Stomach (tissue), 9 donors: ENCODE data around the gene IRF1. TPM values are rescaled to one million over a fixed set of nuclear protein-coding genes. Genes with fewer than 3 reads are reported as not detected.

Experiments
- DNase-seq, 2 donors: peaks; one replicate each; pipeline versions ENCODE4 v3.0.0 to v3.0.0-alpha.2; 2013 to 2019
- H3K27ac ChIP-seq, 5 donors: fragments of 200-600 bp in 4 of 5; sonication (generic) in 4 of 5; one replicate each; pipeline ENCODE4 v1.5.1; 2013 to 2019; ENCODE audit warnings: mild to moderate bottlenecking in 1 of 5, moderate library complexity in 1 of 5
- H3K27me3 ChIP-seq, 3 donors: fragments of 200-600 bp; sonication (generic); one replicate each; pipeline ENCODE4 v1.5.1; 2017 to 2019; ENCODE audit warnings: mixed run types in 1 of 3
- H3K36me3 ChIP-seq, 4 donors: fragments of 200-600 bp; sonication (generic); 1 replicate in 3 of 4; 2 replicates in 1 of 4; pipeline ENCODE4 v1.5.1; 2016 to 2019
- H3K4me1 ChIP-seq, 4 donors: fragments of 200-600 bp; sonication (generic); one replicate each; pipeline ENCODE4 v1.5.1; 2016 to 2019
- H3K4me3 ChIP-seq, 4 donors: fragments of 200-600 bp; sonication (generic) in 3 of 4; one replicate each; pipeline ENCODE4 v1.5.1; 2016 to 2019; ENCODE audit warnings: mild to moderate bottlenecking in 1 of 4
- H3K9me3 ChIP-seq, 4 donors: fragments of 200-600 bp; sonication (generic); one replicate each; pipeline ENCODE4 v1.5.1; 2016 to 2019
- CTCF ChIP-seq, 7 experiments: fragments of 450-650 bp in 4 of 7; fragments of 200-600 bp in 3 of 7; sonication (generic) in 3 of 7; IDR thresholded peaks; one replicate each; pipeline ENCODE4 v1.5.1; 2016 to 2019; ENCODE audit warnings: antibody characterized with exemption in 7 of 7, control low read depth in 2 of 7, mild to moderate bottlenecking in 1 of 7
- EP300 ChIP-seq: sonication (generic); formaldehyde crosslinking; IDR thresholded peaks from one replicate; pipeline ENCODE4 v1.6.1; 2017; ENCODE audit warnings: antibody characterized with exemption
- POLR2A ChIP-seq, 4 donors: fragments of 450-650 bp; IDR thresholded peaks; one replicate each; pipeline ENCODE4 v1.6.1; 2016; ENCODE audit warnings: antibody characterized with exemption in 4 of 4, control low read depth in 2 of 4, mild to moderate bottlenecking in 1 of 4, moderate library complexity in 1 of 4
- POLR2AphosphoS5 ChIP-seq, 3 donors: sonication (generic); formaldehyde crosslinking; IDR thresholded peaks; one replicate each; pipeline ENCODE4 v1.6.1; 2016; ENCODE audit warnings: antibody characterized with exemption in 3 of 3
- WGBS, 5 donors: extraction: QIAGEN DNeasy Blood & Tissue Kit in 3 of 5; methylation state at CpG; one replicate each; pipeline versions ENCODE4 v1.1.5 to v1.1.7; 2013 to 2018; 5-methylcytosine and 5-hydroxymethylcytosine counted together
- intact Hi-C: fragments of 100-400 bp; cut with DNase I; formaldehyde crosslinking; loops from one replicate; pipeline ENCODE4 v1.15.1; 2023; ENCODE audit warnings: low total_unique reads
- polyA plus RNA-seq, 3 donors: library from polyadenylated mRNA; stranded (reverse); fragments of 200-250 nt; gene quantifications; one replicate each; pipeline ENCODE4 v1.2.3, GENCODE V29; 2013
- total RNA-seq, 5 donors: library from RNA; depleted of rRNA; stranded (reverse); fragments of >200 nt; gene quantifications; one replicate each; pipeline versions ENCODE4 v1.1.0 to v1.2.3, GENCODE V29; 2014 to 2016
- donor health status: healthy with polysubstance abuse.
- donor health status: Bipolar disorder and iron deficiency.
- donor health status: healthy.

Gene IRF1
- total and polyA plus RNA-seq, 8 donors: 17.1 to 256 (median 64.7) TPM

- peak overlapping the region; percentile 84 to 96 (median 89) for H3K4me3 ChIP-seq
- TF ChIP-seq POLR2A (IDR thresholded peaks at IDR 0.05) (no peak), EP300 (no peak), CTCF (IDR thresholded peaks at IDR 0.05) (no peak), POLR2AphosphoS5 (IDR thresholded peaks at IDR 0.05) (no peak)
- H3K27me3 ChIP-seq: no peaks in the 10 kb centered on the region
- no peaks in the 10 kb centered on the region for H3K9me3 ChIP-seq
- WGBS, 5 donors: 0 to 1% (median 0%) methylated on average over 2 to 65 of the region's 65 CpGs
- H3K36me3 ChIP-seq: peaks cover 33 to 47% (median 34%) of the 10 kb centered on the region in 4 donors
- intact Hi-C loops: loop anchor here (5.0 kb wide), 1 partner anchor 73 kb away; no protein-coding TSS in a partner anchor
- peaks cover 53 to 80% (median 75%) of the 10 kb centered on the region in 4 donors for H3K4me1 ChIP-seq
- DNase-seq: peak; percentile 69 to 85
- H3K27ac ChIP-seq: peak overlapping the region; percentile 94 to 99 (median 95)
Measured at GRCh38 chr5:132489871-132490483, 596 bp downstream of the IRF1 start.

GRCh38 chr5:132489051-132489770 lies 1.4 kb downstream of the IRF1 start:
- intact Hi-C loops: loop anchor here (5.0 kb wide), 1 partner anchor 72 kb away; no protein-coding TSS in a partner anchor
- H3K27me3 ChIP-seq: no peaks in the 10 kb centered on the region
- H3K4me3 ChIP-seq: peak overlapping the region; percentile 84 to 96 (median 89)
- no peaks in the 10 kb centered on the region for H3K9me3 ChIP-seq
- TF ChIP-seq EP300 (no peak), POLR2A (IDR thresholded peaks at IDR 0.05) (no peak), POLR2AphosphoS5 (IDR thresholded peaks at IDR 0.05) (no peak), CTCF (IDR thresholded peaks at IDR 0.05) (no peak)
- H3K27ac ChIP-seq: peak overlapping the region; percentile 20 to 99 (median 95)
- DNase-seq: peak; percentile 26 to 27
- peaks cover 52 to 80% (median 71%) of the 10 kb centered on the region in 4 donors for H3K4me1 ChIP-seq
- WGBS, 5 donors: 12 to 18% (median 16%) methylated on average over 10 of the region's 10 CpGs
- peaks cover 41 to 55% (median 42%) of the 10 kb centered on the region in 4 donors for H3K36me3 ChIP-seq

GRCh38 chr5:132488590-132488989 lies 2.0 kb downstream of the IRF1 start:
- Histone ChIP-seq H3K4me3 (peak overlapping the region; percentile 84 to 96 (median 89)), H3K9me3 (no peaks in the 10 kb centered on the region), H3K4me1 (peaks cover 52 to 81% (median 73%) of the 10 kb centered on the region in 4 donors), H3K27me3 (no peaks in the 10 kb centered on the region), H3K36me3 (peaks cover 47 to 61% (median 48%) of the 10 kb centered on the region in 4 donors), H3K27ac (peak overlapping the region in 4 of 5 donors; percentile 94 to 99 (median 96))
- 17 to 28% (median 20%) methylated on average over 2 of the region's 2 CpGs for WGBS, 5 donors
- intact Hi-C loops: loop anchor here (5.0 kb wide), 1 partner anchor 71 kb away; no protein-coding TSS in a partner anchor
- DNase-seq: no peak
- TF ChIP-seq EP300 (no peak), CTCF (IDR thresholded peaks at IDR 0.05) (no peak), POLR2AphosphoS5 (IDR thresholded peaks at IDR 0.05) (no peak), POLR2A (IDR thresholded peaks at IDR 0.05) (no peak)

GRCh38 chr5:132487841-132488555 lies 2.6 kb downstream of the IRF1 start:
- H3K36me3 ChIP-seq: peaks cover 53 to 67% (median 54%) of the 10 kb centered on the region in 4 donors
- H3K27me3 ChIP-seq: no peaks in the 10 kb centered on the region
- peak overlapping the region; percentile 43 to 97 (median 94) for H3K27ac ChIP-seq
- peaks cover 52 to 87% (median 75%) of the 10 kb centered on the region in 4 donors for H3K4me1 ChIP-seq
- no peak for TF ChIP-seq EP300
- no peak for TF ChIP-seq CTCF (IDR thresholded peaks at IDR 0.05)
- no peak for TF ChIP-seq POLR2A (IDR thresholded peaks at IDR 0.05)
- no peak for TF ChIP-seq POLR2AphosphoS5 (IDR thresholded peaks at IDR 0.05)
- 60 to 67% (median 62%) methylated on average over 3 of the region's 3 CpGs for WGBS, 5 donors
- intact Hi-C loops: loop anchor here (5.0 kb wide), 1 partner anchor 71 kb away; no protein-coding TSS in a partner anchor
- no peaks in the 10 kb centered on the region for H3K9me3 ChIP-seq
- peak overlapping the region in 3 of 4 donors; percentile 87 to 96 (median 91) for H3K4me3 ChIP-seq
- peak in 1 of 2 donors; percentile 25 for DNase-seq
